NB4 (cell line): Measurements from ENCODE around the gene NCAM1.

Experiments used
- POLR2A ChIP-seq: IDR thresholded peaks from 2 replicates; pipeline ENCODE4 v1.6.1; 2011; ENCODE audit warnings: mild to moderate bottlenecking; ENCODE audit not compliant: insufficient read length; ENCODE audit errors: extremely low read depth
- TF ChIP-seq, protein P1 (sequence below): IDR thresholded peaks from 2 replicates; pipeline ENCODE4 v1.6.1; 2011; ENCODE audit warnings: low read depth, low read length
- TF ChIP-seq, protein P2 (sequence below): IDR thresholded peaks from one replicate; pipeline ENCODE4 v1.5.1; 2012; ENCODE audit warnings: low read depth, low read length

DNA sequence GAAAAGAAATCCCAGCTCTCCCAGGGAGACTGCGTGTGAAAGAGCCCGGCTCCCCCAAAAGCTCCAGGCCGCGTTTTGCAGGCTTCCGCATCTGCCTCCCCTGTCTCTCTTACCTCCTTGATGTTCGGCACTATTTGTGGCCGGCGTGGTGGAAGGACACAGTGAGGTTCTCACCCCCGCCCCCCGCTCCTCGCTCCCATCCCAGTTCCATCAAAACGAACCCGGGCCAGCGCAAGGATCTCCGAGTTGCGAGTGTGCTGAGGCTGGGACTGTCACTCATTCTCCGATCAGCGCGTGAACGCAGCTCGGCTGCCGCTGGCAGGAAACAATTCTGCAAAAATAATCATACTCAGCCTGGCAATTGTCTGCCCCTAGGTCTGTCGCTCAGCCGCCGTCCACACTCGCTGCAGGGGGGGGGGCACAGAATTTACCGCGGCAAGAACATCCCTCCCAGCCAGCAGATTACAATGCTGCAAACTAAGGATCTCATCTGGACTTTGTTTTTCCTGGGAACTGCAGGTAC lies at the start of gene NCAM1:
- TF ChIP-seq, protein P1, sequence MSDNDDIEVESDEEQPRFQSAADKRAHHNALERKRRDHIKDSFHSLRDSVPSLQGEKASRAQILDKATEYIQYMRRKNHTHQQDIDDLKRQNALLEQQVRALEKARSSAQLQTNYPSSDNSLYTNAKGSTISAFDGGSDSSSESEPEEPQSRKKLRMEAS, result peak; percentile 30; the same call in 1 of the 2 replicates
- TF ChIP-seq, protein P2, sequence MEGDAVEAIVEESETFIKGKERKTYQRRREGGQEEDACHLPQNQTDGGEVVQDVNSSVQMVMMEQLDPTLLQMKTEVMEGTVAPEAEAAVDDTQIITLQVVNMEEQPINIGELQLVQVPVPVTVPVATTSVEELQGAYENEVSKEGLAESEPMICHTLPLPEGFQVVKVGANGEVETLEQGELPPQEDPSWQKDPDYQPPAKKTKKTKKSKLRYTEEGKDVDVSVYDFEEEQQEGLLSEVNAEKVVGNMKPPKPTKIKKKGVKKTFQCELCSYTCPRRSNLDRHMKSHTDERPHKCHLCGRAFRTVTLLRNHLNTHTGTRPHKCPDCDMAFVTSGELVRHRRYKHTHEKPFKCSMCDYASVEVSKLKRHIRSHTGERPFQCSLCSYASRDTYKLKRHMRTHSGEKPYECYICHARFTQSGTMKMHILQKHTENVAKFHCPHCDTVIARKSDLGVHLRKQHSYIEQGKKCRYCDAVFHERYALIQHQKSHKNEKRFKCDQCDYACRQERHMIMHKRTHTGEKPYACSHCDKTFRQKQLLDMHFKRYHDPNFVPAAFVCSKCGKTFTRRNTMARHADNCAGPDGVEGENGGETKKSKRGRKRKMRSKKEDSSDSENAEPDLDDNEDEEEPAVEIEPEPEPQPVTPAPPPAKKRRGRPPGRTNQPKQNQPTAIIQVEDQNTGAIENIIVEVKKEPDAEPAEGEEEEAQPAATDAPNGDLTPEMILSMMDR, result no peak
- TF ChIP-seq POLR2A, result no peak
